Activated CD8-positive, alpha-beta memory T cell treated with anti-CD3 and anti-CD28 coated beads, Interleukin-2, amount 50 U/mL, for 24 hours (primary cell): ENCODE measurements around the gene CTNNA2.

Source experiments
- DNase-seq: peaks from one replicate; pipeline ENCODE4 v3.0.0-alpha.2; 2020; ENCODE audit errors: extremely low read depth

CTNNA2 gene

DNA sequence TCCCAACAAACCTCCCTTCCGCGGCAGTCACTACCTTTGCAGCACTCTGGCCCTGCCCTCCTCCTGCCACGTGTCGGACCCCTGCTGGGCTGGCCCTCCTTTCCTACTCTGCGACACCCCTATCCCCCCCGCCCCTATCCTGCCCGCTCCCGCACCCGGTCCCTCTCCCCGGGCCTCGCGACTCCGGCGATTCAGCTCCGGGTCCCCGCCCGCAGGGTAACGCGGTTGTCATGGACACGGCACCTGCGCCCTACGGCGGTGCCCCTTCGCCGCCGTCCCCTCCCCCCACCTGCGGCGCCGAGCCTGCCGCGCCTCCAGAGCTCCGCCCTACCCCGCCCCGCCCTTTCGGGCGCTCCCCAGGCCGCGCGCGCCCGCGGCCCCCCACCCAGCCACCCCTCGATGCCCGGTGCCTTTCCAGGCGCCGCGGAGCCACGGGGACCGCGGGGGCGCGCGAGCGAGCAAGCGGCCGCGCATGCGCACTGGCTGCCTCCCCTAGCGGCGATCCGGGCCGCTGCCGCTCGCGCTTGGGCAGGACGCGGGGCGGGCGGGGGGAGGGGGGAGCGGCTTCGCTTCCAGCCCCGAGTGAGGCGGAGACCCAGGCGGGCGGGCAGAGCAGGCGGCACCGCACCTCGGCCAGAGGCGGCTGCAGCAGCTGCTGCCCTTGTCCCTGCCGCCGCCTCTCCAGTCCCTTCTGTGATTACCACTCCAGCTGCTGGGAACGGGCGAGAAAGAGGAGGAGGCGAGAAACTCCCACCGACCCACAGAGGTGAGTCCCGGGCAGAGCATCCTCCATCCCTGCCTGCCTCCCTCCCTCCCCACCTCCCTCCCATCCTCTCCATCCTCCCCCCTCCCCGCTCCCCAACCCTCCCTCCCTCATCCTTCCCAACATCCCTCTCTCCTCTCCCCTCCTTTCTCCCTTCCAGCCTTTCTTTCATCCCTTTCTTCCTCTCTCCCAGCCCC lies at the start of gene CTNNA2:
Gene CTNNA2, plus strand, starts transcription at position 610 of the 960 bp plus-strand sequence.
- DNase-seq = no peak

DNA sequence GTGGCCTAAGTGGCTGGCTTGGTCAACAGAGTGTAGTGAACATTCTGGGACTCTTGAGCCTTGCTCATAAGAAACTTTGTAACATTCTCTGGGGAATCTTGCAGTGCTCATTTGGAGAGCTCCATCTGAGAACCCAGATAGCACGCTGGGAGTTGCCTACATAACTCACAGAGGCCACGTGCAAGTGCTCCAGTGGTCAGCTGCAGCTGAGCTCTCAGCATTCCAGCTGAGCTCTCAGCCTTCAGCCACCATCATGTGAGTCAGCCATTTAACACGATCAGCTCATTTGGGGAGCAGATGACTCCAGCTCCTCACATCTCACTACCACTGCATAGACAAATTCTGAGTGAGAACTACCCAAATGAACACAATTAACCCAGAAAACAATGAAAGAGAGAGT lies 25.5 kb upstream of the CTNNA2 start:
- no peak for DNase-seq

DNA sequence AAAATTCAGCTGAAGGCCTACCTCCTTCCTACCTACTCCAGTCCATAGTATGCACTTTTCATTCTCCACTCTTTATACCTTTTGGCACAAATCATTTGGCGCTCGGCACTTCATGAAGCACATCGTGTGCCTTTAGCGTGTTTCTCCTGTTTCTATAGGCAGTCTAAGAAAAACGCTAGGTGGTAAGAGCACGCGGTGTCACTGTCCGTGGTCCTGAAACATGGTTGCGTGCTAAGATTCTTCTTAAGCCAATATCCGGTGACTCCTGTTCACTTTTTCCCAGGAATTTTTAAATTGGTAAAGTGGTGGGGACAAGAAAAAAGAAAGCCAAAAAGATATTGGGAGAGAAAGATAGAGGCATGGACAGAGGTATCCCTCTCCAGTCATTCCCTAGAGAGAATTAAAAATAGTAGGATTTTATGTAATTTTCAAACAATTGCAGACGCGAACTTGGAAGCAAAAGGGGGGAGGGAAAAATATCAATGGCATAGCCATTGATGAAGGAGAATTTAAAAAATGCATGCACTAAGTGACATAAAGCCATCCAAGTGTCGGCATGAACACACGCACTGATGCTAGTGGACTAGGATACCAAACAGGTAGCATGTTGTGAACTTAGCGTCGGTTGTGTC lies 1.4 kb upstream of the CTNNA2 start:
- DNase-seq = no peak

DNA sequence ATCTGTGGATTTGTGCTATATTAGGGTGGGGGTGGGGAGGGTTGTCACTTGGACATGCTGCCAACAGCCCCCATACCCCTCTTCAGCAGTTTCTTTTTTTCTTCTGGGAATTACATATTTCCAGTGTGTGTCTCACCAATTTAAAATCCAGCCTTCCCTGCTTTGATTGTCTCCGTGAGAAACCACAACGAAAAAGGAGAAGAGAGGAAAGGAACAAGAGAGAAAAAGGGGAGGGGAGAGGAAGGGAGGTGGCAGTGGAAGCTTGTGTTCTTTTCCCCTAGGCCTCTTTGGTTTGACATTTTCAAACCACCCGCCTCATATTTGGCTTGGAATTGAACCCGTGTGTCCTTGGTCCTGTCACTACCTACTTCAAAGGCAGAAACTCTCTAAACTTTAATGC lies 860 bp downstream of the CTNNA2 start:
- no peak for DNase-seq

DNA sequence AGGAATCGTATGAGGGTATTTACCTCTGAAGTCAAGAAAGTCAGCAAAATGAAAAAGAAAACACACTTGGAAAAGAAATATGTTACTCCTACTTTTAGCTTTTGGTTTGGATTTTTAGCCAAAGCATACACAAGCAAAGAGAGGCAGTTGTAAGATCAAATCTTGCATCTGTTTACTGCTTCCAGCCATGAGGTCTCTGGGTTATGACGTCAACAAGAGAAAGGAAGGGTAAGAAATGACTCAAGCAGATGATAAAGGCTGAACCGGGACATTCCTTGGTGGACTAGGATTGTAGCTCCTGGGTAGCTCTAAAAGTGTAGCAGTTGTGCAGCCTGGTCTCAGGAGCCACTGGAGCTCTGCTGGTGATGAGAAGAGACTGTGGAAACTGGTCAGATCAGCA lies 16.8 kb downstream of the CTNNA2 start:
- DNase-seq = no peak

DNA sequence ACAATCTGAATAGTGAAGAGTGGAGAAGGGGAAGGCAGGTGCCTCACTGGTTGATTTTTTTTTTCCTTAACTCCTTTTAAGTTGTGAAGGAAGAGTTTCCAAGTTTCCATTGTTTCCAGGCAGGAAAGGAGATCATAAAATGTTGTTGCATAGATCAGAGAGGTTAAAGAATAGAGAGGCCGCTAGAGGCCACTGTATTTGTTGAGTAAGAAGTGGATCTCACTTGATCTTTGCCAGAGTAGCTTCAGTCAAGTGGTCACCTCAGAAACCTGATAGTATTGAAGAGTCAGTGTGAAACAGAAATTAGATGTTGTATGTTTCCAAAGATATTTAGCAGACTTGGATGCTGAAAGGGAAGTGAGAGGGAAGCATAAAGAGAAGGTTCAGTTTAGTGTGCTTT lies 17.6 kb downstream of the CTNNA2 start:
- no peak for DNase-seq

DNA sequence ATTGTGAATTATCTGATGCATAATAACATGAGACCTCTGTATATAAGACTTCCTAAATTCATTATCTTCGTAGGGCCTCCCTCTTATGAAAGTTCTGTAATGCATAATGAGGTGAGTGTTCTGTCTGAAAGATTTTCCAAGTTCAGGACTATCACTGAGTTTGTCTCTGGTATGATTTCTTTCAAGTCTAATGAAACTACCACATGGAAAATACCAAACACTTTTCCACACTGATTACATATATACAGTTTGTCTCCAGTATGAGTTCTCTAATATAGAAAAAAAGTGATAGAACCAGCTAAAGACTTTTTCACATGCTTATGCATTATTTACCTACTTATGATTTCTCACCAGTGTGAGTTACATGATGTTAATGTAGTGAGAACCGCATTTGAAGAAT lies 34.7 kb downstream of the CTNNA2 start:
- DNase-seq = no peak

DNA sequence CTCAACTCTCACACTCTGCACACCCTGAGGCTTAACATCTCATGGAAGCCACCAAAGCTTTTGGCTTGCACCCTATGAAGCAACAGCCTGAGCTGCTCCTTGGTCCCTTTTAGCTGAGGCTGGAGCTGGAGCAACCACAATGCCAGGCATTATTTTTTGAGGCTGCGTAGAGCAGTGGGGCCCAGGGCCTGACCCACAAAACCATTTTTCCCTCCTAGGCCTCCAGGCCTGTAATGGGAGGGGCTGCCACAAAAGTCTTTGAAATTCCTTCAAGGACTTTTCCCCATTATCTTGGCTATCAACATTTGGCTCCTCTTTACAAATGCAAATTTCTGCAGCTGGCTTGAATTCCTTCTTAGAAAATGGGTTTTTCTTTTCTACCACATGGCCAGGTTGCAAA lies 39.8 kb downstream of the CTNNA2 start:
- no peak for DNase-seq

DNA sequence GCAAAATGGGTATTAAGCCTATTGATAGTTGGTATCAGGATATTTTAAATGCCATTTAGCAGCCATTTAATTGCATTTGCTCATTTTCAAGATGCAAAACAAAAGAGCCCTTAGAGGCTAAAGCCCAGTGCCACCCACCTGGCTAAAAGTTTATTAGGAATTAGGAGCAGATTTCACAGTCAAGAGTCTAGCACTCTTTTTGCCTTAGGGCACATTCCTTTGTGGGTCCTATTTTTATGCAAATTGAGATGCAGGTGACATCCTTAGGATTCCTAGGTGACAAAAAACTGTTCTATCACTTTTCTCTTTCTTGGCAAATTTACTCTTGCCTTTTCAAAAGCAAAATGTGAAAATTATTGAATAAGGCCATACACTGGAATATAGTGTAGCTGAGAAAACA lies 42.0 kb downstream of the CTNNA2 start:
- DNase-seq = no peak

DNA sequence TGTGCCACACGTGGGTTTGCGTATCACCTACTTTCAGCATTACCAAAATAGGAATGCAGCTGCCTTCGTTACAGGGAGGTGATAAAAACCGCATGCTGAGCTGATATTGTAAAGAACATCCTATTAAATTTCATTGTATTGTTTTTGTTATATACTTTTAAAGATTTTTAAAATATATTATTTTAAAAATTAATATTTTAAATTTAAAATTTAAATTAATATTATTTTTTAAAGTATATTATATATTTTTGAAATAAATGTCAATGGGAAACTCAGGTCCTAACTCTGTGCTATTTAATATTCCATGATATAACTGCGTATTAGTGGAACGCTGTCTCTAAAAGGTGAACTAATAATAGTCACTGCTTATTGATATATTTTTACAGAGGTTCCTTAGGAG lies 51.2 kb downstream of the CTNNA2 start:
- DNase-seq = no peak

DNA sequence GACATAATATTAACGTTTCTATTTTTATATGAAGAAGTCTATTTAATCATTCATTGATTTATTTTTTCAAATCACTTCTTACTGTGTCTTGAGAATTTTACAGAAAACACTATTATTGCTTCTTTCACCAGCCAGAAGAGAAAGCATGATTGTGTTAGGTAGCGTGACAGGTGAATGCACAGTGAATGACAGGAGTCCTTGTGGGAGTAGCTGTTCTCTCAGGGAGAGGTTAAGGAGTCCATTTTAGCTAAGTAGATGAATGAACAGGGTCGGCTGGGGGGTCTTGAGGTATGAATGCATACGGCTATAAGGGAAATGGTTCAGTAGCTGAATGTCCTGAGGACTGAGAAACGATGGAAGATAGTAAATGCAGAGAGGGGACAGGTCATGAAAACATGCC lies 56.2 kb downstream of the CTNNA2 start:
- DNase-seq = no peak

DNA sequence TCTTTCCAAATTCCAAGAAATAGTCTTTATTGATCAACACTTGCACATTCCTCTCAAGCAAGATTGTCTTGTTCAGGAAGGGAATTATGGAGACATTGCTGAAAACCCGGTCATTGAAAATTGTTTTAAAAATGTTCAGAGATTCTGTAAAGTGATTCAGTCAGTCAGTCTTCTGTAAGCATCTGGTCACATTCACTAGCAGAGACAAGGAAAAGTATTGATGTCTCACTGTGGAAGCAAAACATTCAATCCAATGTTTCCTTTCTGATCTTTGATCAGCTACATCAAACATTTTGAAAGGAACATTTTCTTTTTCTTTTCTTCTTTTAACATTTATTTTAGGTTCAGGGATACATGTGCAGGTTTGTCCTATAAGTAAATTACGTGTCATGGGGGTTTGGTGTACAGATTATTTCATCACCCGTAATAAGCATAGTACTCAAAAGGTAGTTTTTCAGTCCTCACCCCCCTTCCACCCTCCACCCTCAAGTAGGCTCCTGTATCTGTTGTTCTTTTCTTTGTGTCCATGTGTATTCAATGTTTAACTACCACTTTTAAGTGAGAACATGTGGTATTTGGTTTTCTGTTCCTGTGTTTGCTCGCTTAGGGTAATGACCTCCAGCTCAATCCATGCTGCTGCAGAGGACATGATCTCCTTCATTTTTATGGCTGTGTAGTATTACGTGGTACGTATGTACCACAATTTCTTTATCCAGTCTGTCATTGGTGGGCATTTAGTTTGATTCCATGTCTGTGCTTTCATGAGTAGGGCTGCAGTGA lies 61.2 kb downstream of the CTNNA2 start:
- no peak for DNase-seq

DNA sequence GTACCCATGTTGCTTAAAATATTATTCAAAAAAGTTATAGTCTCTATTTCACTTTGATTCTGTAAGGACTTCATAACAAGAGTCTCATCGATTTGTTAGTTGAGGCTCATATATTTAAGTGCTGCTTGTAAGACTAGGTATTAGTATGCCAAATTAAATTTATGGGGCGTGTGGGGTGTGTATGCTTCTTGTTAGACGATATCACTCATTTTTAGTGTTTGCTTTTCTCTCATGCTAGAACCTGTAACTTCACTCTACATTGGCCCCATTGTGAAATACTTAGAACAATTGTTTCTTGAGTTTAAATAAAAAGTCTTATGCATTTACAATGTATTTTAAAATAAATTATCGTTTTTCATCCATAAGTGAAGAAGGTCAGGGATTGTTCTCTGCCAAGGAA lies 63.6 kb downstream of the CTNNA2 start:
- no peak for DNase-seq

DNA sequence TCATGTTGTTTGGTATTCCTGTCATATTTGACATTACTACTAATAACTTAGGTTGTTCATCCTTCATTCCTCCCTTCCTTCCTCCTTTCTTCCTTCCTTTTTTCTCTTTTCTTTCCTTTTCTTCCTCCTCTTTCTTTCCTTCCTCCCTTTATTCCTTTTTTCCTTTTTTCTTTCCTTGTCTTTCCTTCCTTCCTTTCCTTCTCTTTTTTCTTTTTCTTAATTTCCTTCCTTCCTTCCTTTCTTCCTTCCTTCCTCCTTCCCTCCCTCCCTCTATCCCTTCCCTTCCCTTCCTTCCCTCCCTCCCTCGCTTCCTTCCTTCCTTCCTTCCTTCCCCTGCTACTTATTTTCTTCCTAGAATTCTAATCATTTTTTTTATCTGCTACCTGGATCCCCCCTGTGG lies 66.1 kb downstream of the CTNNA2 start:
- DNase-seq = no peak

DNA sequence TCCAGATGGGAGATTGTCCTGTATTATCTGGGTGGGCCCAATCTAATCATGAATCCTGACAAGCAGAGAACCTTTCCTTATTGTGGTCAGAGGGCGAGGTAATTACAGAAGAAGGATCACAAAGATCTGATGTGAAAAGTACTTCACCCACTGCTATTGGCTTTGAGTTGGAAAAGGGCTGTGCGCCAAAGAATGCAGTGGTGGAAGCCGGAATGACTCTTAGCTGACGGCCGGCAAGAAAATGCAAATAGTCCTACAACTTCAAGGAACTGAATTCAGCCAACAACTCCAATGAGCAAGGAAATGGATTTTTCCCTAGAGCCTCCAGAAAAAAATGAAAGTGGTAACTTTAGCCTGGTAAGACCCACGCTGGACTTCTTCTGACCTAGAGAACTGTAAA lies 67.3 kb downstream of the CTNNA2 start:
- no peak for DNase-seq

DNA sequence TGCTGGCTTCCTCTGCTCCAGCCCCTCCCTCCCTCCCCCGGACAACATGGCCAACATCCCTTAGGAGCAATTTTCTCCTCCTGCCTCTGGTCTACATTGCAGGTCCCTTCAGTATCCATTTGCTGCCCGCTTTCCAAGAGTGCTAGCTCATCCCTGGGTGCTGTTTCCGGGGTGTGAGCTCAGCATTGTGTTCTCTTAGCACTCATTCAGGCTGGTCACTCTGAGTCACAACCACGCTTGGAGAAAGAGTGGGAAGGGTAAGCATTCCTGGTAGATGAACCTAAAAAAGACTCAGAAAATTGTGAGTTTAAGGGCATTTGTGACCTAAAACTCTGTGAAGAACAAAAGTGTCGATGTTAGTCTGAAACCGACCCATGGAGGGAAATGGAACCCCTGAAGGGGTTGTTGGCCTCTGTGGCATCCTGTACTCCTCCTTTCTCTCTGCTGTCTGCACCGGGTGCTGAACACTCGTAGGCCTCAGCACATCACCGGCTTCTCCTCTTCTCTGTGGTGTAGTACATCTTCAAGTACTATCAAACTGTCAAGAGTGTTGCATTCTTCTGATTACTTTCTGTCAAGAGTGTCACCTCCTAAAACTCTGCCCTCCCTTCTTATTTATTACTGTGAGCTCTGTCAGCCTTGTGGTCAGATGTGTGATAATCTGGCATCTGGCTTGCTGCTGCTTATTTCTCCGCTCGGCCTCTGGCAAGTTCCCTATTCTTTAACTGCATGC lies 73.0 kb downstream of the CTNNA2 start:
- DNase-seq = no peak

DNA sequence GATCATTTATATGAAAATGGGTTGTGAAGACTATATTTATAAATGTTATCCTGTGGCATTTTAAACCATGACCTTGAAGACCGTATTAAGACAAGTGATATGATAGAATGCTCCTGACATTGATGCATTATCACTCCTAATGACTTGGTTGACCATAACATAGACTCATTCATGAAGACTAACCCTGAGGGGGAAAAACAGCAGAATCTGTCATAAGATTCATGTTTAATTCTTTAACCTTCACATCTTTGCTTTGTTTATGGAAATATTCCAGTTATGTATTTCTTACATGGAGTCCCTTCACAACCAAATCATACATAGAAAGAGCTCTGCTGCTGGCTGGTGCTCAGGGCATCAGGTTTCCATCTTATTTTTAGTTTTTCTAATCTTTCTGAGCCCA lies 78.4 kb downstream of the CTNNA2 start:
- no peak for DNase-seq

DNA sequence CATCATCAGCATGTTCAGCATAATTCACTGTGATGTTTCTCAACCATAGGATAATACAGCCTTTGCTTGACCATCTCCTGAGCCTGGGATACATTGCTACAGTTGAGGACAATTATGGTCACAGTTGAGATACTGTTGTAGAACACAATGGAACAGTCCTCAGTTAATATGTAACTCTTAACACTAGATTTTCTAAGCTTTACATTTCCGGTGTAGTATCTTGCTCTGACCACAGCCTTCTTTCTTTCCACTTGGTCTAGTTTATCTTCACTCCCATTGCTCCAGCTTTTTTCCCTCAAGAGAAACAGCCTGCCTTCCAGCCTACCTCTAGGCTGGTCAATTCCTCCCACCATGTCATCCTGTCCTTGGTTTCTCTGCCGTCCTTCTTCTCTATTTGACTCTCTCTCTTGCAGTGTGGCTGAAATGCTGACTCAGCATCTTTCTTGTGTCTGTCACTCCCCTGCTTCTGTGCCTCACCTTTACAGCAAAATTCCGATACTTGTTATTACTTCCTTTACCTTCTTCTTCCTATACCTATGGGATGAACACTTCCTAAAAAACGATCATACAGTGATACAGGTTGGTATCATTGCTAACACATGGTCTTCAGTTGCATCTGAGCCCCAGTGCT lies 80.5 kb downstream of the CTNNA2 start:
- no peak for DNase-seq

DNA sequence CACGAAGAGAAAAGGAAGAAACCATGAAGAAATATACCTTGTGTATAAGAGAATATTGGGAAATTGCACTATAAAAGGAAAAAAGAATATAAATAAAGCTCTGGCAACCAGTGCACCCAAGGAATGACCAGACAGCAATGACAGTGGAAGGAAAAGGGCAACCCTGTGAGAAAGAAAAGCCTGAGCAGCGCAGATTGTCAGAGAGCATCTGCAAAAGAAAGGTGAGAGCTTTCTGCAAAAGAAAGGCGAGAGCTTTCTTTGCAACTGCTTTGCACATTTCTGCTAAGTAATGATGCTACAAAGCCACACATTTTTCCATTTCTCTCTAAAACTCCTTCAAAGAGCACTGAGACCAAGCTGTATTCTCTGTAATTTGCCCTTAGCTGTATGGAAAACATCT lies 83.6 kb downstream of the CTNNA2 start:
- DNase-seq = no peak

DNA sequence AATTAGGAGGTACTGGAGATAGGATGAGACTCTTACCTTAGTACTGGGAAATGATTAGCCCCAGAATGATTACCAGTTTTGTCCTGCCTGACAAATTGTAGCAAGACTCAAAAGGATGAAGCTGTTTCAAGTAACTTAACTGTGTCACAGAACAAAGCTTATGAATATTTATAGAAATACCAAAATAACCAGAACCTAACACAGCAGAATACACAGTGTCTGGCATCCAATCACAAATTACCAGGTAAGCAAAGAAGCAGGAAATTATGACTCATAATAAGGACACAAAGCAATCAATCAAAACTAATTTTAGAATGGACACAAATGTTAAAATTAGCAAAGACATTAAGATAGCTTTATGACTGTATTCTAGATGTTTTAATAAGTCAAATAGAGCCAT lies 91.9 kb downstream of the CTNNA2 start:
- DNase-seq = no peak

DNA sequence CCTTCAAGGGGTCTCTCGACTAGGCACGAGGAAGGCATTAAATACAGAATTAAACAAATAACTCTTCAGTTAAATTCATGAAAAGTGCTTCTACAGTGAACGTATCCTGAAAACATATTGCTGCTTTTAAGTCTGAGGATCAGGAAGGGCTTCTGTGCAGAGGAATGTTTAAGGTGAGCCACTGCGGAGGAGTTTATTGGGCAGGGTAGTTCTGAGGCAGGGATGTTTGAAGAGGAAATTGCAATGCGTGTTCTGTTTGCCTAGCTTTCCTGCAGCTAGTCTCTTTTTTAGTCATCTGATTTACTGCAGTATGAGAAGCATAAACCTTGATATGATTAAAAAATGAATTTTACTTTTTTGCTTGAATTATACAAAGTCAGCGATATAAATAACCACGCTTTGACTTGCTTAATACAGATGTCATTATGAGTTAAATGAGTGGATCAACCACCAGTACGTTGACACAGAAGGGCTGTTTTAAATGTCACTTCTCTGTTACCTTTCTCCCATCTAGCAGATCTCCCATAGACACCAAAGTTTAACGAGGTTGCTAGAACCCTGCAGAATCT lies 98.7 kb downstream of the CTNNA2 start:
- DNase-seq = no peak
